PFSK-1 (cell line): ENCODE data around the gene HLX.

Experiments
- FOXP2 ChIP-seq: optimal IDR thresholded peaks from 2 replicates; pipeline ENCODE3; 2011; ENCODE audit warnings: borderline replicate concordance, control low read depth, inconsistent platforms; ENCODE audit not compliant: insufficient read depth; ENCODE audit errors: extremely low read length, extremely low read depth
- POLR2AphosphoS5 ChIP-seq: IDR thresholded peaks from 2 replicates; pipeline ENCODE4 v1.6.1; 2012; ENCODE audit warnings: low read depth, mild to moderate bottlenecking, control low read depth, low read length, moderate library complexity
- SIN3A ChIP-seq: IDR thresholded peaks from 2 replicates; pipeline ENCODE4 v1.6.1; 2012; ENCODE audit warnings: mild to moderate bottlenecking, low read length, moderate library complexity, borderline replicate concordance; ENCODE audit not compliant: insufficient read depth
- TAF1 ChIP-seq: IDR thresholded peaks from 2 replicates; pipeline ENCODE4 v1.6.1; 2012; ENCODE audit warnings: low read length, control low read depth, borderline replicate concordance; ENCODE audit not compliant: insufficient read depth
- TF ChIP-seq, protein P1 (sequence below), 2 experiments: IDR thresholded peaks; 2 replicates each; pipeline versions ENCODE4 v1.6.1 to v1.8.0; 2011 to 2012; ENCODE audit warnings: low read depth in 2 of 2, low read length in 2 of 2, control low read depth in 1 of 2, inconsistent platforms in 1 of 2, mild to moderate bottlenecking in 1 of 2, moderate library complexity in 1 of 2; ENCODE audit not compliant: insufficient read depth in 1 of 2

DNA sequence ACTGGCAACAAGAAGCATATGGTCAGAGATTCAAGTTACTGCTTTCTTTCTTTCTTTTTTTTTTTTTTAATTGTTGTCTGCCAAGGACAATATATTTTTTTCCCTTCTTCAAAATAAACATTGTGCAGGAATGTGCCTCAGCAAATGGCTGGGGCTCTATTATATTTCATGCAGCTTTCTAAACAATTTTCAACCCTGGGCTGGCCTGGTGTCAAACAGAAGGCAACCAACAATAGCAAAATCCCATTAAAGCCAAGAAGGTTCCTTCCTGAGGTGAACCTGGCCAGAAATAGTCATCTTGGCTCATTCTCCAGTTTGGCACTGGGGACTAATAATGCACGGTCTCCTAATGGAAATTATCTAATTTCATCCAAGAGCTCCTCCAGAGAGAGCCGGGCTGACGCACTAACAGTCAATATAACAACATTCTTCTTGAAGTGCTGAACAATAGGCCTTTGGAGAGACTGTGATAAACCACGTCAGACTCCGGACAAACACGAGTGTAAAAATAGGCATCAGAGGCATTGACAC lies 35.7 kb upstream of the HLX start:
- TF ChIP-seq TAF1 (no peak), POLR2AphosphoS5 (no peak), FOXP2 (no peak), SIN3A (no peak)
- TF ChIP-seq, protein P1, sequence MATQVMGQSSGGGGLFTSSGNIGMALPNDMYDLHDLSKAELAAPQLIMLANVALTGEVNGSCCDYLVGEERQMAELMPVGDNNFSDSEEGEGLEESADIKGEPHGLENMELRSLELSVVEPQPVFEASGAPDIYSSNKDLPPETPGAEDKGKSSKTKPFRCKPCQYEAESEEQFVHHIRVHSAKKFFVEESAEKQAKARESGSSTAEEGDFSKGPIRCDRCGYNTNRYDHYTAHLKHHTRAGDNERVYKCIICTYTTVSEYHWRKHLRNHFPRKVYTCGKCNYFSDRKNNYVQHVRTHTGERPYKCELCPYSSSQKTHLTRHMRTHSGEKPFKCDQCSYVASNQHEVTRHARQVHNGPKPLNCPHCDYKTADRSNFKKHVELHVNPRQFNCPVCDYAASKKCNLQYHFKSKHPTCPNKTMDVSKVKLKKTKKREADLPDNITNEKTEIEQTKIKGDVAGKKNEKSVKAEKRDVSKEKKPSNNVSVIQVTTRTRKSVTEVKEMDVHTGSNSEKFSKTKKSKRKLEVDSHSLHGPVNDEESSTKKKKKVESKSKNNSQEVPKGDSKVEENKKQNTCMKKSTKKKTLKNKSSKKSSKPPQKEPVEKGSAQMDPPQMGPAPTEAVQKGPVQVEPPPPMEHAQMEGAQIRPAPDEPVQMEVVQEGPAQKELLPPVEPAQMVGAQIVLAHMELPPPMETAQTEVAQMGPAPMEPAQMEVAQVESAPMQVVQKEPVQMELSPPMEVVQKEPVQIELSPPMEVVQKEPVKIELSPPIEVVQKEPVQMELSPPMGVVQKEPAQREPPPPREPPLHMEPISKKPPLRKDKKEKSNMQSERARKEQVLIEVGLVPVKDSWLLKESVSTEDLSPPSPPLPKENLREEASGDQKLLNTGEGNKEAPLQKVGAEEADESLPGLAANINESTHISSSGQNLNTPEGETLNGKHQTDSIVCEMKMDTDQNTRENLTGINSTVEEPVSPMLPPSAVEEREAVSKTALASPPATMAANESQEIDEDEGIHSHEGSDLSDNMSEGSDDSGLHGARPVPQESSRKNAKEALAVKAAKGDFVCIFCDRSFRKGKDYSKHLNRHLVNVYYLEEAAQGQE (IDR thresholded peaks at IDR 0.05; ENCODE audit: insufficient read depth in 1 of 2, low read depth in 2 of 2, low read length in 2 of 2), result no peak
